GM21619 (cell line): ENCODE measurements around the gene NDUFB5.

ENCODE experiments used
- ATAC-seq: cut with Tn5 transposase; IDR thresholded peaks from one replicate; pipeline ENCODE4 v1.9.1; 2021; ENCODE audit not compliant: unreplicated experiment

Gene NDUFB5

DNA sequence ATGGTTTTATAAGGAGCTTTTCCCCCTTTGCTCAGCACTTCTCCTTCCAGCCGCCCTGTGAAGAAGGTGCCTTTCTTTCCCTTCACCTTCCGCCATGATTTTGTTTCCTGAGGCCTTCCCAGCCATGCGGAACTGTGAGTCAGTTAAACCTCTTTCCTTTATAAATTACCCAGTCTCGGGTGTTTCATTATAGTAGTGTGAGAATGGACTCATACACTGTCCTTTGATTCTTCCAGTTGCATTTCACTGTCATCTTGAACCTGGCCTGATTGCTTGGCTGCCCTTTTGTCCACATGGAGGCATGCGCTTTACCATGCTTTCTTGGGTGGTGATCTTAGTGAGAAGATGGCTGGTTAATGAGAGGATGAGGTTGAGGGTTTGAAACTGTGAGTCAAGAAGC lies 71.5 kb downstream of the NDUFB5 start:
- ATAC-seq: no peak
